OCI-LY7 (cell line): Measurements from ENCODE around the gene COL6A3. TPM values are rescaled to one million over a fixed set of nuclear protein-coding genes. Genes with fewer than 3 reads are reported as not detected.

Experiments
- BruUV-seq: library from RNA; stranded (reverse); fragments of 400-500 nt; replicated peaks from 2 replicates; lab custom pipeline; 2021; lab: Mats Ljungman, UMichigan
- CTCF ChIA-PET: fragments of 300-600 bp; sonication (Branson Sonifier 250); formaldehyde crosslinking; loops from one replicate; lab custom pipeline; 2022; ENCODE audit warnings: antibody characterized with exemption; ENCODE audit not compliant: unreplicated experiment; lab: Charles Lee
- POLR2A ChIA-PET: fragments of 300-600 bp; sonication (Branson Sonifier 250); formaldehyde crosslinking; loops from one replicate; lab custom pipeline; 2022; ENCODE audit warnings: antibody characterized with exemption; lab: Charles Lee
- DNase-seq: peaks from one replicate; pipeline ENCODE4 v3.0.0-alpha.2; 2015; ENCODE audit warnings: low spot score
- H2AFZ ChIP-seq: fragments of 200-600 bp; sonication (generic), shearing (Covaris generic); 2 replicates; pipeline ENCODE4 v1.6.1; 2014; ENCODE audit warnings: mild to moderate bottlenecking, antibody characterized with exemption, low read length, moderate library complexity
- H3K27ac ChIP-seq: fragments of 200-600 bp; sonication (generic); 2 replicates; pipeline ENCODE4 v1.5.1; 2014; ENCODE audit warnings: mixed run types, low read depth, mild to moderate bottlenecking, moderate library complexity, low read length, inconsistent platforms; ENCODE audit not compliant: poor library complexity, severe bottlenecking
- H3K36me3 ChIP-seq: fragments of 200-600 bp; sonication (generic); 2 replicates; pipeline ENCODE4 v1.6.1; 2014; ENCODE audit warnings: mild to moderate bottlenecking, antibody characterized with exemption, low read length, moderate library complexity, mixed read lengths; ENCODE audit not compliant: insufficient read depth
- H3K4me1 ChIP-seq: fragments of 200-600 bp; sonication (generic); 2 replicates; pipeline ENCODE4 v1.5.1; 2014; ENCODE audit warnings: mild to moderate bottlenecking, low read length; ENCODE audit not compliant: insufficient read depth, poor library complexity, severe bottlenecking
- H3K4me2 ChIP-seq: fragments of 200-600 bp; sonication (generic); 2 replicates; pipeline ENCODE4 v1.6.1; 2014; ENCODE audit warnings: mild to moderate bottlenecking, low read length
- H3K4me3 ChIP-seq: fragments of 200-600 bp; sonication (generic); 2 replicates; pipeline ENCODE4 v1.5.1; 2014; ENCODE audit warnings: mild to moderate bottlenecking, low read depth, low read length; ENCODE audit not compliant: poor library complexity, severe bottlenecking
- H3K79me2 ChIP-seq: fragments of 200-600 bp; sonication (generic); 2 replicates; pipeline ENCODE4 v1.6.1; 2016; ENCODE audit warnings: low read depth, mild to moderate bottlenecking, low read length, moderate library complexity, mixed read lengths; ENCODE audit not compliant: insufficient read depth
- H3K9me2 ChIP-seq: fragments of 200-600 bp; sonication (generic); 2 replicates; pipeline ENCODE4 v1.6.1; 2016; ENCODE audit warnings: mild to moderate bottlenecking, low read length, mixed read lengths; ENCODE audit not compliant: insufficient read depth
- H3K9me3 ChIP-seq: fragments of 200-600 bp; sonication (generic); 2 replicates; pipeline ENCODE4 v1.6.1; 2014; ENCODE audit warnings: mild to moderate bottlenecking, mixed run types, low read length, mixed read lengths
- H4K20me1 ChIP-seq: fragments of 200-600 bp; sonication (generic); 2 replicates; pipeline ENCODE4 v1.6.1; 2014; ENCODE audit warnings: mild to moderate bottlenecking, antibody characterized with exemption, low read length, moderate library complexity, mixed read lengths; ENCODE audit not compliant: insufficient read depth
- CTCF ChIP-seq: fragments of 200-600 bp; sonication (generic); conservative IDR thresholded peaks from 2 replicates; pipeline ENCODE4 v1.5.1; 2014; ENCODE audit warnings: mild to moderate bottlenecking, antibody characterized with exemption, low read length, moderate library complexity, mixed read lengths
- EZH2phosphoT487 ChIP-seq: fragments of 200-600 bp; sonication (generic); IDR thresholded peaks from 2 replicates; pipeline ENCODE4 v1.6.1; 2018; ENCODE audit warnings: low read depth, borderline replicate concordance, mild to moderate bottlenecking, mixed run types, antibody characterized with exemption, low read length, moderate library complexity, mixed read lengths
- intact Hi-C: fragments of 100-400 bp; cut with micrococcal nuclease; formaldehyde crosslinking; loops from one replicate; pipeline ENCODE4 v1.10.0; 2022; ENCODE audit not compliant: unreplicated experiment
- total RNA-seq, 2 experiments: library from RNA; depleted of rRNA in 1 of 2; stranded (reverse); fragments of >200 nt in 1 of 2; shearing (Covaris generic) in 1 of 2; gene quantifications; 2 replicates each; pipeline ENCODE4 v1.2.3, GENCODE V29; 2014 to 2022

The COL6A3 gene
- total RNA-seq, 2 experiments from 2014 or later, result not detected

GRCh38 chr2:237289139-237289538 lies 124.8 kb downstream of the COL6A3 start:
- intact Hi-C loops, result no loop called here
- BruUV-seq, result no TSS peak
- no peak overlapping the region for H2AFZ ChIP-seq

GRCh38 chr2:237287872-237288271 lies 126.1 kb downstream of the COL6A3 start:
- H3K9me2 ChIP-seq, result no peaks in the 10 kb centered on the region
- no peaks in the 10 kb centered on the region for H4K20me1 ChIP-seq
- no peak overlapping the region for H3K4me2 ChIP-seq
- ChIA-PET POLR2A (interaction anchor here (0.6 kb wide), 1 partner anchor 690 kb away, joined by 3 read pairs; no protein-coding TSS in a partner anchor), CTCF (no interaction called here)
- no peak overlapping the region for H3K27ac ChIP-seq
- DNase-seq, result no peak
- intact Hi-C loops, result no loop called here
- no peak for TF ChIP-seq CTCF
- TF ChIP-seq EZH2phosphoT487, result no peak
- no peaks in the 10 kb centered on the region for H3K4me1 ChIP-seq
- no peak overlapping the region for H2AFZ ChIP-seq
- no peaks in the 10 kb centered on the region for H3K79me2 ChIP-seq
- no peaks in the 10 kb centered on the region for H3K36me3 ChIP-seq
- no peaks in the 10 kb centered on the region for H3K9me3 ChIP-seq
- H3K4me3 ChIP-seq, result no peak overlapping the region
- BruUV-seq, result no TSS peak

More at GRCh38 chr2:237289139-237289538, 124.8 kb downstream of the COL6A3 start:
- no peak overlapping the region for H3K27ac ChIP-seq
- ChIA-PET CTCF (no interaction called here), POLR2A (interaction anchor here (0.5 kb wide), 1 partner anchor 1330 kb away, joined by 5 read pairs; no protein-coding TSS in a partner anchor)
- H3K4me1 ChIP-seq, result no peaks in the 10 kb centered on the region
- no peaks in the 10 kb centered on the region for H3K36me3 ChIP-seq
- no peak for DNase-seq
- no peaks in the 10 kb centered on the region for H3K9me3 ChIP-seq
- no peak overlapping the region for H3K4me2 ChIP-seq
- H3K4me3 ChIP-seq, result no peak overlapping the region
- TF ChIP-seq EZH2phosphoT487, result no peak
- no peak for TF ChIP-seq CTCF
- no peaks in the 10 kb centered on the region for H3K79me2 ChIP-seq
- no peaks in the 10 kb centered on the region for H3K9me2 ChIP-seq
- H4K20me1 ChIP-seq, result no peaks in the 10 kb centered on the region

GRCh38 chr2:237283131-237283928 lies 130.6 kb downstream of the COL6A3 start:
- Histone ChIP-seq H3K79me2 (no peaks in the 10 kb centered on the region), H3K36me3 (no peaks in the 10 kb centered on the region), H3K9me2 (no peaks in the 10 kb centered on the region), H3K4me3 (no peak overlapping the region), H4K20me1 (no peaks in the 10 kb centered on the region), H3K4me1 (no peaks in the 10 kb centered on the region), H3K27ac (no peak overlapping the region), H3K9me3 (no peaks in the 10 kb centered on the region), H3K4me2 (no peak overlapping the region), H2AFZ (no peak overlapping the region)
- ChIA-PET POLR2A (no interaction called here), CTCF (interaction anchor here (0.6 kb wide), 1 partner anchor 1495 kb away, joined by 4 read pairs; no protein-coding TSS in a partner anchor)
- no peak for DNase-seq
- intact Hi-C loops, result no loop called here
- TF ChIP-seq CTCF (no peak), EZH2phosphoT487 (no peak)
- BruUV-seq, result no TSS peak
